ENCODE measurements around the gene GPC5. TPM values are rescaled to one million over a fixed set of nuclear protein-coding genes. Genes with fewer than 3 reads are reported as not detected.

GPC5 gene
- total and polyA plus RNA-seq, 2 of the 13 experiments (the other 11 are each of a cell fraction or from before 2014, with no cell fraction given): 0.02 to 0.07 TPM

GRCh38 chr13:91361755-91362271 is 36.6 kb upstream of the GPC5 start (continued):
- TF ChIP-seq ZNF18 (CRISPR knock-in tag; IDR thresholded peaks at IDR 0.05; ENCODE audit: insufficient replicate concordance): no peak
- peak; percentile 85 for TF ChIP-seq NR2F6 (IDR thresholded peaks at IDR 0.05)
- peak; percentile 48 for TF ChIP-seq NR2F6 (CRISPR knock-in tag; IDR thresholded peaks at IDR 0.05)
- TF ChIP-seq RNF219 (CRISPR knock-in tag; IDR thresholded peaks at IDR 0.05): no peak
- TF ChIP-seq GTF2F1 (IDR thresholded peaks at IDR 0.05; ENCODE audit: low read length): no peak
- TF ChIP-seq KAT8 (CRISPR knock-in tag; IDR thresholded peaks at IDR 0.05): no peak
- no peak for TF ChIP-seq ZFP41 (CRISPR knock-in tag; IDR thresholded peaks at IDR 0.05; ENCODE audit: borderline replicate concordance)
- TF ChIP-seq CCAR2 (optimal IDR thresholded peaks at IDR 0.05; ENCODE audit: low read depth, low read length): no peak
- TF ChIP-seq HNF4A (CRISPR knock-in tag; IDR thresholded peaks at IDR 0.05): peak; percentile 66
- no peak for TF ChIP-seq HOXA7 (CRISPR knock-in tag; IDR thresholded peaks at IDR 0.05)
- no peak for TF ChIP-seq HOXA9 (CRISPR knock-in tag; IDR thresholded peaks at IDR 0.05; ENCODE audit: borderline replicate concordance)
- TF ChIP-seq HDAC1 (CRISPR knock-in tag; IDR thresholded peaks at IDR 0.05): 0 out of 2 replicates have a peak, but pooled peaks have one; percentile 20
- no peak for TF ChIP-seq GABPB1 (CRISPR knock-in tag; IDR thresholded peaks at IDR 0.05)
- TF ChIP-seq FOXP4 (CRISPR knock-in tag; IDR thresholded peaks at IDR 0.05): peak; percentile 91
- no peak for TF ChIP-seq AHR (CRISPR knock-in tag; IDR thresholded peaks at IDR 0.05)
- TF ChIP-seq FUBP1 (CRISPR knock-in tag; IDR thresholded peaks at IDR 0.05; ENCODE audit: borderline replicate concordance): no peak
- TF ChIP-seq ZSCAN29 (CRISPR knock-in tag; conservative IDR thresholded peaks at IDR 0.05): 0 out of 2 replicates have a peak, but pooled peaks have one; percentile 22
- peak; percentile 75; the same call in 1 of the 2 replicates for TF ChIP-seq ONECUT2 (CRISPR knock-in tag; IDR thresholded peaks at IDR 0.05)
- TF ChIP-seq ZMAT5 (CRISPR knock-in tag; IDR thresholded peaks at IDR 0.05; ENCODE audit: borderline replicate concordance, low read depth): no peak
- no peak for TF ChIP-seq SP4 (CRISPR knock-in tag; IDR thresholded peaks at IDR 0.05)
- TF ChIP-seq TCF7 (IDR thresholded peaks at IDR 0.05; ENCODE audit: low read depth): peak; percentile 74

Measured in HepG2 (cell line).